ENCODE results near the gene GADD45G.

GADD45G gene

DNA sequence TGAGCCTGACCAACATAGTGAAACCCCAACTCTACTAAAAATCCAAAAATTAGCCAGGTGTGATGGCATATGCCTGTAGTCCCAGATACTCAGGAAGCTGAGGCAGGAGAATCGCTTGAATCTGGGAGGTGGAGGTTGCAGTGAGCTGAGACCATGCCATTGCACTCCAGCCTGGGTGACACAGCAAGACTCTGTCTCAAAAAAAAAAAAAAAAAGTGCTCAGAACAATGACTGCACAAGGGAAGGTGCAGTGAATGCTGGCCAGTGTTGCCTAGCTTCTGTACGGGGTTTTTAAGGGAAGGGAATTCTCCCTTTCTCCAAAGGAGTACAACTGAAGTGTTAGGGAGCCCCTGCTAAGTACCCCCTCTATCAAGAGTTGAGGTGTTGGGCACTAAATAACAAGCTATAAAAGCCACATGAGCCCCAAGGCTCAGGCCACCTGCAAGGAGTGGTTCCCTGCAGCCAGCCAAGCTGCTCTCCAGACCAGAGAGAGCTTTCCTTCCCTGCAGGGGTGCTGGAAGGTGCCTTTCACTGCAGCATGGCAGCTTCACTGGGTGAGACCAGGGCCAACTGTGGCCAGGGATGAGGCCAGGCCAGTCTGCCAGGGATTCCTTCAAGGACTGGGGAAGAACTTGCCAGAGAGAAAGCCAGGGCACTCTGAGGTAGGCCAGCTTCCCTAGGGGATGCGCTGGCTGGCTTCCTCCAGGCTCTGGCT, 14.8 kb downstream of the GADD45G start:
- in situ Hi-C loops (cut with HindIII; ENCODE audit: low pct_unique_long_range_greater_than_20kb, low sequenced_read_pairs): no loop called here
- DNase-seq (ENCODE audit: low read depth in 1 of 2, low spot score in 1 of 2): no peak
- TF ChIP-seq JUND (IDR thresholded peaks at IDR 0.05; ENCODE audit: low read depth): no peak

DNA sequence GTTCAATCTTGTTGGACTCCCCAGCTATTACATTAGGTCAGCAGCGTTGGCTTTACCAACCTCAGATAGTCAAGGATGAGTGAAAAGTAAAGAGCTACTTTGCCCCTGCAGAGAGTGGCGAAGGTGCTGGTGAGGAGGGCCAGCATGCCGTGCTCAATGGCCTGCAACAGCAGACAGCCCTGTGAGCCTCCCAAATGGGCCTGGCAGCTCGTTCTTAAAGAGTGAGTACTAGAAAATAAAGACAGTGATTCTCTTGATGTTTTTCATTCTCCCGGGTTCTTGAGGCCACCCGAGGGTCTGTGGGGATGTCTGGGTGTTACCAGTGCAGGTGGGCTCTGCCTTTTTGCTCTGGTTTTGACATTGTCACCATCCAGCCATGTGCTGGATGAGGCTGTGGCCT, 16.2 kb downstream of the GADD45G start:
- no peak for TF ChIP-seq JUND (IDR thresholded peaks at IDR 0.05; ENCODE audit: low read depth)
- no peak for DNase-seq (ENCODE audit: low read depth in 1 of 2, low spot score in 1 of 2)
- in situ Hi-C loops (cut with HindIII; ENCODE audit: low pct_unique_long_range_greater_than_20kb, low sequenced_read_pairs): no loop called here

DNA sequence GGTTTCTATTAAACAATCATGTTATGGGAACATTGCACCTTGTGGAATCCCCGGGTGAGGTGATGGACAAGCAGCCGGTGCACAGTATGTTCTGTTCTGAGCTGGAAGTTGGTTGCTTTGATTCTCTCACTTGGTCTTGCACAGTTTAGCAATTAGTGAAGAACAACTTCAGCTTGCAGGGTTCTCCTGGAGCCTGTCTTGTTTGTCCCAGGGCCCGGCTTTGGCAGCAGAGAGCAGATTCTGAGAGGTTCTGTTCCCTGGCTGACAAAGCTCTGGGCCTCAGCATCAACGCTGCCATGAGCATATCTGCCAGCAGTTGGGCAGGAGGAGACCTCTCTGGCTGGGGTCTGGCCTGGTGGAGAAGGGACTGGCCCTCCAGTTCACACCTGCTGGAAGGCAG, 16.9 kb downstream of the GADD45G start:
- in situ Hi-C loops (cut with HindIII; ENCODE audit: low pct_unique_long_range_greater_than_20kb, low sequenced_read_pairs): no loop called here
- no peak for TF ChIP-seq JUND (IDR thresholded peaks at IDR 0.05; ENCODE audit: low read depth)
- no peak for DNase-seq (ENCODE audit: low read depth in 1 of 2, low spot score in 1 of 2)

DNA sequence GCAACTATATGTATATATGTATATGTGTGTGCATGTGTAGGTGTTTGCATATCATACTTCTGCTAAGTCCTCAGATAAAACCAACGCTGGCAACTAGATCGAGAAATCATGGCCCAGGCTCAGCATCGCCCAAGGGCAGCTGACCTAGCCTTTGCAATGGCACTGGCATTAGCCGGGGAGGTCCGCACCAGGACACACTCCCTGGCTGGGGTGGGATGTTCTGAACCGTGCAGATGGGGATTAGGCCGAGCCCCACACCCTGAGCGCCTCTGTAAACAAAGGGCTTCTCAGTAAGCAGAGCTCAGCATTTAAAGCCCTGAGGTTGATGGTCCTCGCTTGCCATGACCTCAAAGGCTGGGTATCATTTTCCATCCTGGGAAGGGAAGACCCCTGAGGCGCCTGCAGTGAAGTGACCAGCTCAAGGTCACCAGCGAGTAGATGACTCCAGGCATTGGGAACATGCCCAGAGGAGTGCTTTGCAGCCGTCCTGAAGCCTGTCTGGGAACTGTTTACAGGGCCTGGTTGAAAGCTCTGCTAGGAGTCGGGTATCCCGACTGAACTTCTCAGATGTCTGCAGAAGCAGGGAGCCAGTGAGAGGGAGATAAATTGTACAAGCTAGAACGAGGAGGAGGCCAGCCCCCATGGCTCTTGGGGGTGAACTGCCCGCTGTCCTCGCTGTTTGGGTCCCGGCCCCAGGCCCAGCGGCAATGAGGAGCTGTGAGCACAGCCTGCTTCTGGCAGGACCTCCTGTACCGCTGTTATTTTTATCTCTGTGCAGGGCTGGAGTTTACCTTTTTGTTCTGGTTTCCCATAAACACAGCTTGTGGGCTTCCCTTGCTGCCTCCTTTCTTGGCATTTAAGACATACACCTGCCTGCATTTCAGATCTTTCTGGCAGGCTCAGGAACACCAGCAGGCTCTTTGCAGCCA, 18.4 kb downstream of the GADD45G start:
- DNase-seq (ENCODE audit: low read depth in 1 of 2, low spot score in 1 of 2): no peak
- TF ChIP-seq JUND (IDR thresholded peaks at IDR 0.05; ENCODE audit: low read depth): no peak
- in situ Hi-C loops (cut with HindIII; ENCODE audit: low pct_unique_long_range_greater_than_20kb, low sequenced_read_pairs): no loop called here

DNA sequence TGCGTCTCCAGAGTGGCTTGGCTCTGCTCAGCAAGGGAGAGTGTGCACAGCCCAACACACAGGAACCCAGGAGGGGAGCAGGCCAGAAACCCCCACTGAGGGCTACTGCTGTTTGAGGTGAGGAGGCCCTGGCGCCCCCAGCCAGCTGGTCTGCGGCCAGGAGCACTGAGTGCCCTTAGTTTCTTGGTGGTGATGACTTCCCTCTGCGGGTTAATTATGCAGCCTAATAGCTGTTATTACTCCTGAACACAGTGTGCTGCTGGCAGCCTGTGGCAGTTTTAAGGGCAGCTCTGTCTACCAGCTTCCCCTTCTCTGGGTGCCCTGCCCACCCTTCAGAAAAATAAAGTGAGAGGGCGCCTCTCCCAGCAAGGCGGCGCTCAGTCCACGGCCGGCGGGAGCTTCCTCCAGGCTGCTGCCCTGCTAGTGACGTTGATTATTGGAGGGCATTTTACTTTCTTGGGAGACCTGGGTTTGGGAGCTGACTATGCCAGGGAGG, 19.2 kb downstream of the GADD45G start:
- no peak for DNase-seq (ENCODE audit: low read depth in 1 of 2, low spot score in 1 of 2)
- no peak for TF ChIP-seq JUND (IDR thresholded peaks at IDR 0.05; ENCODE audit: low read depth)
- in situ Hi-C loops (cut with HindIII; ENCODE audit: low pct_unique_long_range_greater_than_20kb, low sequenced_read_pairs): no loop called here

DNA sequence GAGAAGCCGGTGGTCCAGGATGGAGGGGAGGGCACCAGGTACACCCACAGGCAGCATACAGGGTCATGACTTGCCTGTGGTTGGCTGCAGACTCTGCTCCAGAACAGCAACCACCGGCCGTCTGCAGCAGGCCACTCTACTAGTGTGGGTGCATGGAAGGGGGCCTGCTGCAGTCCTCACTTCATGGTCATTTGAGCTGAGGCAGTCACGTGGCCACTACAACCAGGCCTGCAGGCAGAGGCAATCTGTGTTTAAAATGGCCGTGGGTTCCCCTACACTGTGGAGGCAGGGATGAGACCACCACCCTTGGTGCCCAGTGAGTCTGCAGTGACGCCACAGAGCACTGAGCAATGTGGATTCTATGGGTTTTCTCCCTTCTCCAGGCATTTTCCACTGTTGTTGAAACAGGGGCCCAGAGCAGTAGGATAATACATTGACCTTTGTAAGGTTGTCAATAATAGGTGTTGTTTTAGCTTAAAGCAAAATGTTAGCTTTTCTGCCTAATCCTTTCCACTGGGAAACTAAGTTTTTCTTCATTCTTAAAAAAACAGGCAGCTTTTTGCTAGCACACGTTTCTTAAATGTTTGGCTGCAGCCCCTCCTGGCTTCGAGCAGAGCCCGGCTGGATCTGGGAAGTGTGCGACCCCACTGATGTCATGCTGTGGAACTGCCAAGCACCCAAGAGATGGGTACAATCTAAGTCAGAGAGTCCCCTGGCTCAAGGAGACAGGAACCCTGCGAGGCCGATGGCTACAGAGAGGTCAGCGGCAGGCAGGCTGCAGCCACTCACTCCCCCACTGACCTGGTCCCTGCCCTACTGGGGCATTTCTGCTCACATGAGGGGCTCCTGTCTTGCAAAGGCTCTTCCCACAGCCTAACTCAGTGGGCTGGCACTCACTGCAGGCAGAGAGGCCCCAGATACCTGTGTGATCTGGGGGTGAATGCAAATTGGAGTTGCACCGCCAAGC, 21.2 kb downstream of the GADD45G start:
- no peak for TF ChIP-seq JUND (IDR thresholded peaks at IDR 0.05; ENCODE audit: low read depth)
- in situ Hi-C loops (cut with HindIII; ENCODE audit: low pct_unique_long_range_greater_than_20kb, low sequenced_read_pairs): no loop called here
- DNase-seq (ENCODE audit: low read depth in 1 of 2, low spot score in 1 of 2): no peak

DNA sequence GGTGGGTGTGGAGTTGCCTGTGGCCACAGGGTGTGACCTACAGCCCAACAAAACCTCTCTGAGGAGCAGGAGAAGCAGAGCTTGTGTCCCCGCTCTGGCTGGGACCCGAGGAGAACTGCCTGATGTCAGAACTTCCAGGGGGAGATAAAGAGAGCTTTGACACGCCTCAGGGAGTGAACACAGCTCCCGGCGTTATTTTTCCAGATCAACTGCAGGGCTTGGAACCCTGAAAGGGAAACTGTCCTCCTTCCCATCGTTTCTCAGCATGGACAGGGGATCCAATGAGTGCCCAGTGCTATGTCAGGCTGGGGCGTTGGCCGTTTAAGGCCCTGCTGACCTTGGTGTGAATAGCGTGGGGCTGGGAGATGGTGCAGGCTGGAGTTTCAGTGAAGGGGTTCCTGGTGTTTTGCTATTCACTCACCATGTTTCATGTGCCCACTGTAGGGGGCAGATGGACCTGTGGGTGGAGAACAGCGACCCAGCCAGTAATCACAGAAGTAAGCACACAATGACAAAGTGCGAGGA, 22.0 kb downstream of the GADD45G start:
- TF ChIP-seq JUND (IDR thresholded peaks at IDR 0.05; ENCODE audit: low read depth): no peak
- in situ Hi-C loops (cut with HindIII; ENCODE audit: low pct_unique_long_range_greater_than_20kb, low sequenced_read_pairs): no loop called here
- no peak for DNase-seq (ENCODE audit: low read depth in 1 of 2, low spot score in 1 of 2)

DNA sequence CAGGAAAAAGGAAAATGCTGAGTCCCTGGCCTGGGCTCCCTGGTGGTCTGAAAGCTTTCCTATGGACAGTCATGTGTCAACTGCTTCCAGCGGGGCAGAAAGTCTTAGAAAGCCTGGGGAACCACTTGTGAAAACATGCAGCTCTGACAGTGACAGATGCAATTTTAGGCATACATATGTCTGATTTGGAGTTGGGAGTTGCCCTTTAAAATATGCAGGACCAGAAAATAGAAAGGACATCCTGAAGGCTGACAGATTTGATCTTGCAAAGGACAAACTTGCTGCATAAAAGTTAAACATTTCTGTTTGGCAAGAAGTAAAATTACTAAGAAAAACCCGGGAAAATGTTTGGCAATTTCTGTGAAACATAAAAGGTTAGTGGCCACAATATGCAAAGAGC, 23.8 kb downstream of the GADD45G start:
- no peak for DNase-seq (ENCODE audit: low read depth in 1 of 2, low spot score in 1 of 2)
- TF ChIP-seq JUND (IDR thresholded peaks at IDR 0.05; ENCODE audit: low read depth): no peak
- in situ Hi-C loops (cut with HindIII; ENCODE audit: low pct_unique_long_range_greater_than_20kb, low sequenced_read_pairs): no loop called here

DNA sequence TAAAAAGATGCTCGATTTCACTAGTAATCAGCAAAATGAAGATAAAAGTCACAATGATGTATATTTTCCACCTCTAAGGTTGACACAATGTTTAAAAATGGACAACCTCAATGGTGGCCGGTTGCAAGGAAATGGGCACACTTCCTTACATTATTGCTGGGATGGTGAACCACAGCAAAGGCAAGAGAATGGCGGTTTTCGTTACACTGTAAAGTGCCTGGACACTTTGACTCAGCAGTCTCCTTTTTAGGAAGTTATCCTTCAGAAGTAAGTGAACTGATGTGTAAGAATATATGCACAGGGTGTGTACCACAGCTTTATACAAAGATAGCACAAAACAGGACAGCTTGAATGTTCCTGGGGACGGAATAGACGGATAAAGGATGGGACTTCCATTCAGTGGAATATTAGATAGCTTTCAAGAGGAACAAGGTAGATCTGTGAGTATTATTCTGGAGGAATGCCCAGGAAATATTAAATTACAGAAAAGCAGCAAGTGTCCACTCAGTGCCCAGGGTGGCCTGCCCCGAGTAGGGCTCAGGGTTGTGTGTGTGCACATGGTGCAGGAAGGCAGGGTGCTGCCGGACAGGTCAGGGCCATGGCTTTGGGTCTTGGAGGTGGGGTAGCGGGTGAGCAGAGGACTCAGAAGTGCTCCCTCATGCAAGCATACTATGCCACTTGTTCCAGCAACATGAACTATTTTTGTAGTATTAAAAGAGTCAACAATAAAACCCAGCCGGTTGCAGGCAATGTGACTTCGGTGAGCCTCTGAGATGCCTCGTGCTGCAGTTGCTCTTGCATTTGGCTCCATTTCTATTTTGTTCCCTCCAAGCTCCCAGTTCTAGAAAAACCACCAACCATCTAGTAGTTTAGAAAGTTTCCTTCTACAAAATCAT, 24.5 kb downstream of the GADD45G start:
- no peak for TF ChIP-seq JUND (IDR thresholded peaks at IDR 0.05; ENCODE audit: low read depth)
- in situ Hi-C loops (cut with HindIII; ENCODE audit: low pct_unique_long_range_greater_than_20kb, low sequenced_read_pairs): no loop called here

DNA sequence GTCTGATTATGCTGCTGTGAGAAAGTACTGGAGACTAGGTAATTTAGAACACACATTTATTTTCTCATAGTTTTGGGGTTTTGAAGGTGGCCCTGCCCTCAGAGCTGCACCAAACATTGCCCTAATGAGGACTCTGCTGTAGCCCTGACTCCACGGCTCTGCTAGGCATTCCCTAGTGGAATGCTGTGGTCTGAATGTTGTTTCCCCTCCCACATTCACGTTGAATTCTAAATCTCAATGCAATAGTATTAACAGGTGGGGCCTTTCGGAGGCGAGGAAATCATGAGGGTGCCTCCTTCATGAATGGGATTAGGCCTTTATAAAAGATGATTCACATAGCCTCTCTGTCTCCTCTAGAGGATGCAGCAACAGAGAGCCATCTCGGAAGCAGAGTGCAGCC, 25.7 kb downstream of the GADD45G start:
- in situ Hi-C loops (cut with HindIII; ENCODE audit: low pct_unique_long_range_greater_than_20kb, low sequenced_read_pairs): no loop called here
- DNase-seq (ENCODE audit: low read depth in 1 of 2, low spot score in 1 of 2): no peak

More for the DNA sequence above, 24.5 kb downstream of the GADD45G start:
- no peak for DNase-seq (ENCODE audit: low read depth in 1 of 2, low spot score in 1 of 2)

DNA sequence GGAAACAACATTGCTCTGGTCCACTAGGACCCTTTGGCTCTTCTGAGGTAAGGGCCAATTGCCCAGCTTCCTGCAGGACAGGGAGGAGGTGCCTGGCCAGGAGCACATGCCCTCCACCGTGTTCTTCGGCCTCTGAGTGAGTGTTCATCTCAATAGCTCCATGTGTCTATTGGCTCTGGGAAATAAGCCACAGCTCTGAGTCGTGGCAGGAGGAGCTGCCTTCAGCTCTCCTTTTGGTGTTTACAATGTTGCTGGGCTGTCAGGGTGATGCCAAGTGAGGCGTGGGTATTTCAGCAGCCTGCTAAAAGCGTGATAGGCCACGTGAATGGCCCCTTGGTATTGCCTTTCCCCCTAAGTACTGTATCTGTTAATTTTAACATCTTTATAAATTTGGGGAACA, 26.6 kb downstream of the GADD45G start:
- no peak for TF ChIP-seq JUND (IDR thresholded peaks at IDR 0.05; ENCODE audit: low read depth)
- DNase-seq (ENCODE audit: low read depth in 1 of 2, low spot score in 1 of 2): no peak
- in situ Hi-C loops (cut with HindIII; ENCODE audit: low pct_unique_long_range_greater_than_20kb, low sequenced_read_pairs): no loop called here

More for the DNA sequence above, 25.7 kb downstream of the GADD45G start:
- no peak for TF ChIP-seq JUND (IDR thresholded peaks at IDR 0.05; ENCODE audit: low read depth)

All from T47D (cell line).